Thymus (tissue), 11 donors: ENCODE measurements around the gene MYOM1. TPM values are rescaled to one million over a fixed set of nuclear protein-coding genes. Genes with fewer than 3 reads are reported as not detected.
A peak's percentile ranks its signal among the peaks of the same experiment; 100 is the strongest.

Experiments
- DNase-seq, 9 donors: peaks; one replicate each; pipeline ENCODE4 v3.0.0-alpha.2; 2013; ENCODE audit warnings: low spot score in 9 of 9, low read depth in 6 of 9, missing footprints in 1 of 9
- H3K27ac ChIP-seq, 2 donors: one replicate each; pipeline ENCODE4 v1.5.1; 2013; ENCODE audit warnings: control low read depth in 1 of 2, low read depth in 1 of 2, low read length in 1 of 2, mild to moderate bottlenecking in 1 of 2, moderate library complexity in 1 of 2
- H3K27me3 ChIP-seq, 2 donors: one replicate each; pipeline ENCODE4 v1.5.1; 2013; ENCODE audit warnings: low read length in 1 of 2; ENCODE audit not compliant: control insufficient read depth in 2 of 2, insufficient read depth in 1 of 2
- H3K36me3 ChIP-seq, 2 donors: one replicate each; pipeline ENCODE4 v1.5.1; 2013; ENCODE audit warnings: low read length in 1 of 2, mild to moderate bottlenecking in 1 of 2, moderate library complexity in 1 of 2; ENCODE audit not compliant: control insufficient read depth in 2 of 2, insufficient read depth in 2 of 2
- H3K4me1 ChIP-seq, 2 donors: one replicate each; pipeline ENCODE4 v1.5.1; 2013; ENCODE audit warnings: low read length in 2 of 2; ENCODE audit not compliant: control insufficient read depth in 2 of 2, insufficient read depth in 2 of 2
- H3K4me3 ChIP-seq, 2 donors: one replicate each; pipeline ENCODE4 v1.5.1; 2013; ENCODE audit warnings: low read length in 2 of 2, control low read depth in 1 of 2, mild to moderate bottlenecking in 1 of 2
- H3K9me3 ChIP-seq, 2 donors: one replicate each; pipeline ENCODE4 v1.5.1; 2013; ENCODE audit warnings: low read length in 1 of 2, mild to moderate bottlenecking in 1 of 2; ENCODE audit not compliant: control insufficient read depth in 2 of 2, insufficient read depth in 1 of 2
- WGBS: extraction: QIAGEN DNeasy Blood & Tissue Kit; methylation state at CpG from one replicate; pipeline ENCODE4 v1.1.7; 2013; 5-methylcytosine and 5-hydroxymethylcytosine counted together
- polyA plus RNA-seq: library from polyadenylated mRNA; stranded (reverse); fragments of 200-250 nt; gene quantifications from one replicate; pipeline ENCODE4 v1.2.3, GENCODE V29; 2013
- total RNA-seq: library from RNA; stranded (reverse); fragments of 120-200 nt; gene quantifications from one replicate; pipeline ENCODE4 v1.2.4, GENCODE V29; 2013
- donor health status: healthy.

MYOM1 gene
- total and polyA plus RNA-seq, 2 donors: 1.1 to 3.3 TPM

GRCh38 chr18:3140342-3140741, 79.4 kb downstream of the MYOM1 start:
- Histone ChIP-seq H3K27me3 (no peaks in the 10 kb centered on the region), H3K27ac (no peak overlapping the region), H3K4me1 (no peaks in the 10 kb centered on the region), H3K36me3 (no peaks in the 10 kb centered on the region), H3K4me3 (no peak overlapping the region), H3K9me3 (no peaks in the 10 kb centered on the region)
- DNase-seq: no peak

GRCh38 chr18:3139406-3139805, 80.4 kb downstream of the MYOM1 start:
- 96% methylated on average over 5 of the region's 5 CpGs for WGBS
- DNase-seq: no peak
- no peak overlapping the region for H3K27ac ChIP-seq

GRCh38 chr18:3138274-3138975, 81.3 kb downstream of the MYOM1 start:
- WGBS: 95% methylated on average over 11 of the region's 11 CpGs
- no peak overlapping the region for H3K27ac ChIP-seq
- no peak for DNase-seq

More at GRCh38 chr18:3139406-3139805, 80.4 kb downstream of the MYOM1 start:
- Histone ChIP-seq H3K4me3 (no peak overlapping the region), H3K36me3 (no peaks in the 10 kb centered on the region), H3K4me1 (no peaks in the 10 kb centered on the region), H3K27me3 (no peaks in the 10 kb centered on the region), H3K9me3 (no peaks in the 10 kb centered on the region)

GRCh38 chr18:3135536-3135935, 84.2 kb downstream of the MYOM1 start:
- Histone ChIP-seq H3K9me3 (no peaks in the 10 kb centered on the region), H3K27me3 (no peaks in the 10 kb centered on the region), H3K4me3 (no peak overlapping the region), H3K4me1 (no peaks in the 10 kb centered on the region), H3K27ac (no peak overlapping the region), H3K36me3 (no peaks in the 10 kb centered on the region)
- DNase-seq: no peak
- WGBS: 97% methylated on average over 10 of the region's 10 CpGs

More at GRCh38 chr18:3138274-3138975, 81.3 kb downstream of the MYOM1 start:
- Histone ChIP-seq H3K4me3 (no peak overlapping the region), H3K4me1 (no peaks in the 10 kb centered on the region), H3K36me3 (no peaks in the 10 kb centered on the region), H3K27me3 (no peaks in the 10 kb centered on the region), H3K9me3 (no peaks in the 10 kb centered on the region)

- H3K4me3 ChIP-seq: no peak overlapping the region
- WGBS: 98% methylated on average over 3 of the region's 3 CpGs
- no peaks in the 10 kb centered on the region for H3K4me1 ChIP-seq
- no peak overlapping the region for H3K27ac ChIP-seq
- H3K36me3 ChIP-seq: no peaks in the 10 kb centered on the region
- no peaks in the 10 kb centered on the region for H3K27me3 ChIP-seq
- H3K9me3 ChIP-seq: no peaks in the 10 kb centered on the region
- DNase-seq: no peak
Observed at GRCh38 chr18:3132700-3133099, 87.1 kb downstream of the MYOM1 start.

GRCh38 chr18:3130344-3130743, 89.4 kb downstream of the MYOM1 start:
- H3K27ac ChIP-seq: no peak overlapping the region
- H3K36me3 ChIP-seq: no peaks in the 10 kb centered on the region
- WGBS: 75% methylated on average over 2 of the region's 2 CpGs
- H3K4me3 ChIP-seq: no peak overlapping the region
- no peaks in the 10 kb centered on the region for H3K9me3 ChIP-seq
- DNase-seq: no peak
- no peaks in the 10 kb centered on the region for H3K4me1 ChIP-seq
- H3K27me3 ChIP-seq: no peaks in the 10 kb centered on the region

- H3K27me3 ChIP-seq: no peaks in the 10 kb centered on the region
- peak; percentile 48 to 88 (median 73) for DNase-seq
- WGBS: 30% methylated on average over 16 of the region's 16 CpGs
- H3K4me1 ChIP-seq: no peaks in the 10 kb centered on the region
- no peaks in the 10 kb centered on the region for H3K36me3 ChIP-seq
- no peak overlapping the region for H3K4me3 ChIP-seq
- H3K9me3 ChIP-seq: peaks cover 0 to 2% of the 10 kb centered on the region in 2 donors
- no peak overlapping the region for H3K27ac ChIP-seq
Observed at GRCh38 chr18:3129053-3129864, 90.5 kb downstream of the MYOM1 start.

- WGBS: 97% methylated on average over 9 of the region's 9 CpGs
Observed at GRCh38 chr18:3126457-3127097, 93.2 kb downstream of the MYOM1 start.

GRCh38 chr18:3124822-3125221, 94.9 kb downstream of the MYOM1 start:
- no peak for DNase-seq
- Histone ChIP-seq H3K4me1 (no peaks in the 10 kb centered on the region), H3K9me3 (peaks cover 0 to 3% of the 10 kb centered on the region in 2 donors), H3K27ac (no peak overlapping the region), H3K4me3 (no peak overlapping the region), H3K36me3 (no peaks in the 10 kb centered on the region), H3K27me3 (no peaks in the 10 kb centered on the region)
- WGBS: 99% methylated on average over 1 of the region's 1 CpG

More at GRCh38 chr18:3126457-3127097, 93.2 kb downstream of the MYOM1 start:
- H3K36me3 ChIP-seq: no peaks in the 10 kb centered on the region
- no peaks in the 10 kb centered on the region for H3K4me1 ChIP-seq
- no peaks in the 10 kb centered on the region for H3K27me3 ChIP-seq
- peaks cover 0 to 3% of the 10 kb centered on the region in 2 donors for H3K9me3 ChIP-seq
- no peak overlapping the region for H3K4me3 ChIP-seq
- no peak for DNase-seq
- no peak overlapping the region for H3K27ac ChIP-seq
